Panc1 (cell line): ENCODE results near the gene AHR. TPM values are rescaled to one million over a fixed set of nuclear protein-coding genes. Genes with fewer than 3 reads are reported as not detected.

Experiments
- ATAC-seq: fragments of 200-7000 bp; cut with Tn5 transposase; 2 replicates; pipeline ENCODE4 v1.9.1; 2020; ENCODE audit warnings: mild to moderate bottlenecking, moderate library complexity
- BruUV-seq: library from RNA; stranded (reverse); fragments of 400-500 nt; replicated peaks from 2 replicates; lab custom pipeline; 2021; lab: Mats Ljungman, UMichigan
- CTCF ChIA-PET: fragments of 300-600 bp; sonication (Branson Sonifier 250); formaldehyde crosslinking; loops from one replicate; lab custom pipeline; 2022; ENCODE audit warnings: antibody characterized with exemption; lab: Charles Lee
- POLR2A ChIA-PET: fragments of 300-600 bp; sonication (Branson Sonifier 250); formaldehyde crosslinking; loops from one replicate; lab custom pipeline; 2022; ENCODE audit warnings: antibody characterized with exemption; lab: Charles Lee
- DNase-seq: peaks from one replicate; pipeline ENCODE4 v3.0.0-alpha.2; 2010; ENCODE audit warnings: low read depth, low spot score
- H3K27ac ChIP-seq: 2 replicates; pipeline ENCODE4 v1.5.1; 2011; ENCODE audit warnings: mild to moderate bottlenecking, low read length, inconsistent platforms
- H3K27me3 ChIP-seq: fragments of 200-500 bp; sonication (Bioruptor generic); 2 replicates; pipeline ENCODE4 v1.6.0; 2014; ENCODE audit warnings: low read length, inconsistent platforms; ENCODE audit not compliant: control insufficient read depth, insufficient read depth
- H3K36me3 ChIP-seq: fragments of 200-500 bp; sonication (Bioruptor generic); 2 replicates; pipeline ENCODE4 v1.5.1; 2014; ENCODE audit warnings: inconsistent platforms, mild to moderate bottlenecking, low read length, moderate library complexity; ENCODE audit not compliant: control insufficient read depth, insufficient read depth
- H3K4me1 ChIP-seq: 2 replicates; pipeline ENCODE4 v1.5.1; 2011; ENCODE audit warnings: inconsistent platforms, mild to moderate bottlenecking, low read length, moderate library complexity; ENCODE audit not compliant: control insufficient read depth, insufficient read depth
- H3K4me3 ChIP-seq, 2 experiments: 2 replicates each; pipeline ENCODE4 v1.5.1; 2011 to 2012; ENCODE audit warnings: low read depth in 2 of 2, low read length in 2 of 2, mild to moderate bottlenecking in 2 of 2, inconsistent platforms in 1 of 2, moderate library complexity in 1 of 2
- H3K9me3 ChIP-seq: fragments of 200-500 bp; sonication (Bioruptor generic); 2 replicates; pipeline ENCODE4 v1.5.1; 2014; ENCODE audit warnings: low read depth, mild to moderate bottlenecking, inconsistent platforms, low read length, moderate library complexity; ENCODE audit not compliant: control insufficient read depth, insufficient read depth
- POLR2AphosphoS5 ChIP-seq: IDR thresholded peaks from 2 replicates; pipeline ENCODE4 v1.6.1; 2012; ENCODE audit warnings: mild to moderate bottlenecking, low read depth, low read length, moderate library complexity
- SIN3A ChIP-seq: IDR thresholded peaks from 2 replicates; pipeline ENCODE4 v1.6.1; 2012; ENCODE audit warnings: low read depth, mild to moderate bottlenecking, low read length, moderate library complexity, borderline replicate concordance; ENCODE audit not compliant: insufficient read depth
- TCF7L2 ChIP-seq: IDR thresholded peaks from 2 replicates; pipeline ENCODE4 v1.6.1; 2011; ENCODE audit warnings: mild to moderate bottlenecking, low read depth, low read length, inconsistent platforms
- in situ Hi-C: cut with HindIII; loops from 2 replicates; pipeline ENCODE4 v1.10.0; 2016; ENCODE audit warnings: low sequenced_read_pairs, low pct_unique_long_range_greater_than_20kb
- intact Hi-C: fragments of 100-400 bp; cut with micrococcal nuclease; formaldehyde crosslinking; loops from one replicate; pipeline ENCODE4 v1.10.0; 2022; ENCODE audit not compliant: unreplicated experiment
- total RNA-seq: library from RNA; stranded (reverse); gene quantifications from one replicate; pipeline ENCODE4 v1.2.1, GENCODE V29; 2021; ENCODE audit not compliant: unreplicated experiment
- TF ChIP-seq, protein P1 (sequence below): fragments of 450-650 bp; IDR thresholded peaks from 2 replicates; pipeline ENCODE4 v1.5.1; 2017; ENCODE audit warnings: mild to moderate bottlenecking
- TF ChIP-seq, protein P2 (sequence below), 2 experiments: IDR thresholded peaks; 2 replicates each; pipeline ENCODE4 v1.6.1; 2011 to 2012; ENCODE audit warnings: low read depth in 2 of 2, control low read depth in 1 of 2, low read length in 1 of 2, mild to moderate bottlenecking in 1 of 2, moderate library complexity in 1 of 2; ENCODE audit not compliant: insufficient read depth in 1 of 2

AHR gene
- total RNA-seq, 1 experiment from 2014 or later: 36.6 TPM

DNA sequence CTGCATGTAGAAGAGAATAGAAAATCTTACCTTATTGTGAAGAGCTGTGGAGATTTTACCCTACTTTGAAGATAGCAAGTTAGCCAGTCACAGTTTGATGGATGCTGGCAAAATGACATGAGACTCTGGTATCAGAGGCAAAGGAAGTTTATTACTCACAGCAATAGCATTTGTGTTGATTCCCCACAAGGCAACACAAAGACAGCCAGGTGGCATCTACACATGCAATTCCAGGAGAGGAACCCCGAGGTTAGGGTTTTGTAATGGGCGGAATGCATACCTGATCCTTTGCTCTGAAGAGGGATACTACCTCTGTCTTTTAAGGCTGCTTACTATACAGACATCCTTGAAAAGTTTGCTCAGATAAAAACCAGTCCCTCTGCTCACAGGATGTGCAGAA is 59.5 kb downstream of the AHR start:
- Histone ChIP-seq H3K4me1 (no peaks in the 10 kb centered on the region), H3K9me3 (no peaks in the 10 kb centered on the region), H3K4me3 (no peak overlapping the region), H3K27ac (no peak overlapping the region), H3K27me3 (no peaks in the 10 kb centered on the region), H3K36me3 (no peaks in the 10 kb centered on the region)
- in situ Hi-C loops: no loop called here
- BruUV-seq: no TSS peak
- intact Hi-C loops: no loop called here
- CTCF ChIA-PET: no interaction called here
- DNase-seq: no peak
- TF ChIP-seq TCF7L2 (no peak), SIN3A (no peak), POLR2AphosphoS5 (no peak)
- TF ChIP-seq, protein P1, sequence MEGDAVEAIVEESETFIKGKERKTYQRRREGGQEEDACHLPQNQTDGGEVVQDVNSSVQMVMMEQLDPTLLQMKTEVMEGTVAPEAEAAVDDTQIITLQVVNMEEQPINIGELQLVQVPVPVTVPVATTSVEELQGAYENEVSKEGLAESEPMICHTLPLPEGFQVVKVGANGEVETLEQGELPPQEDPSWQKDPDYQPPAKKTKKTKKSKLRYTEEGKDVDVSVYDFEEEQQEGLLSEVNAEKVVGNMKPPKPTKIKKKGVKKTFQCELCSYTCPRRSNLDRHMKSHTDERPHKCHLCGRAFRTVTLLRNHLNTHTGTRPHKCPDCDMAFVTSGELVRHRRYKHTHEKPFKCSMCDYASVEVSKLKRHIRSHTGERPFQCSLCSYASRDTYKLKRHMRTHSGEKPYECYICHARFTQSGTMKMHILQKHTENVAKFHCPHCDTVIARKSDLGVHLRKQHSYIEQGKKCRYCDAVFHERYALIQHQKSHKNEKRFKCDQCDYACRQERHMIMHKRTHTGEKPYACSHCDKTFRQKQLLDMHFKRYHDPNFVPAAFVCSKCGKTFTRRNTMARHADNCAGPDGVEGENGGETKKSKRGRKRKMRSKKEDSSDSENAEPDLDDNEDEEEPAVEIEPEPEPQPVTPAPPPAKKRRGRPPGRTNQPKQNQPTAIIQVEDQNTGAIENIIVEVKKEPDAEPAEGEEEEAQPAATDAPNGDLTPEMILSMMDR: no peak
- TF ChIP-seq, protein P2, sequence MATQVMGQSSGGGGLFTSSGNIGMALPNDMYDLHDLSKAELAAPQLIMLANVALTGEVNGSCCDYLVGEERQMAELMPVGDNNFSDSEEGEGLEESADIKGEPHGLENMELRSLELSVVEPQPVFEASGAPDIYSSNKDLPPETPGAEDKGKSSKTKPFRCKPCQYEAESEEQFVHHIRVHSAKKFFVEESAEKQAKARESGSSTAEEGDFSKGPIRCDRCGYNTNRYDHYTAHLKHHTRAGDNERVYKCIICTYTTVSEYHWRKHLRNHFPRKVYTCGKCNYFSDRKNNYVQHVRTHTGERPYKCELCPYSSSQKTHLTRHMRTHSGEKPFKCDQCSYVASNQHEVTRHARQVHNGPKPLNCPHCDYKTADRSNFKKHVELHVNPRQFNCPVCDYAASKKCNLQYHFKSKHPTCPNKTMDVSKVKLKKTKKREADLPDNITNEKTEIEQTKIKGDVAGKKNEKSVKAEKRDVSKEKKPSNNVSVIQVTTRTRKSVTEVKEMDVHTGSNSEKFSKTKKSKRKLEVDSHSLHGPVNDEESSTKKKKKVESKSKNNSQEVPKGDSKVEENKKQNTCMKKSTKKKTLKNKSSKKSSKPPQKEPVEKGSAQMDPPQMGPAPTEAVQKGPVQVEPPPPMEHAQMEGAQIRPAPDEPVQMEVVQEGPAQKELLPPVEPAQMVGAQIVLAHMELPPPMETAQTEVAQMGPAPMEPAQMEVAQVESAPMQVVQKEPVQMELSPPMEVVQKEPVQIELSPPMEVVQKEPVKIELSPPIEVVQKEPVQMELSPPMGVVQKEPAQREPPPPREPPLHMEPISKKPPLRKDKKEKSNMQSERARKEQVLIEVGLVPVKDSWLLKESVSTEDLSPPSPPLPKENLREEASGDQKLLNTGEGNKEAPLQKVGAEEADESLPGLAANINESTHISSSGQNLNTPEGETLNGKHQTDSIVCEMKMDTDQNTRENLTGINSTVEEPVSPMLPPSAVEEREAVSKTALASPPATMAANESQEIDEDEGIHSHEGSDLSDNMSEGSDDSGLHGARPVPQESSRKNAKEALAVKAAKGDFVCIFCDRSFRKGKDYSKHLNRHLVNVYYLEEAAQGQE (IDR thresholded peaks at IDR 0.05; ENCODE audit: insufficient read depth in 1 of 2, low read depth in 2 of 2, low read length in 1 of 2): no peak
- POLR2A ChIA-PET: no interaction called here
- no peak for ATAC-seq

DNA sequence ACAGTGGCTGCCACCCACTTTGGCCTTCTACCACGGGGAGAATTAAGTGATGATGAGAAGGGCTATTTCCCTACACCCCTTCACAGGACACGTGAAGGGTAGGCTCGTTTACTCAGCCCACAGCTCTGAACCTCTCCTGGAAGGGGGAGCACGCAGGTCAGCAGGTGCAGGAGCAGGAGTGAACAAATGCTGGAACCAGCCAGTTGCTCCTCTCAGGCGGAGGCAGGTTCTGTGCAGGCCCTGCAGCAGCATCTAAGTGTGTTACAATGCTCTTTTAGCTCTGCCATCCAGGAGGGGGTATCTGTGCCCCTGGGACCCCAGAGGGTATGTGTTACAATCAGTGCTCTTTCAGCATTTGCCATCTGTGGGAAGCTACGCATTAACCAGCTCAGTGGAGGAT is 61.2 kb downstream of the AHR start:
- BruUV-seq: no TSS peak
- H3K36me3 ChIP-seq: no peaks in the 10 kb centered on the region
- ATAC-seq (no peak), DNase-seq (no peak)
- no peaks in the 10 kb centered on the region for H3K9me3 ChIP-seq
- H3K27me3 ChIP-seq: no peaks in the 10 kb centered on the region
- POLR2A ChIA-PET: no interaction called here
- CTCF ChIA-PET: no interaction called here
- in situ Hi-C loops: no loop called here
- TF ChIP-seq POLR2AphosphoS5: no peak
- no peak for TF ChIP-seq SIN3A
- no peak for TF ChIP-seq TCF7L2
- TF ChIP-seq, protein P2 (IDR thresholded peaks at IDR 0.05; ENCODE audit: insufficient read depth in 1 of 2, low read depth in 2 of 2, low read length in 1 of 2): no peak
- TF ChIP-seq, protein P1: no peak
- no peak overlapping the region for H3K27ac ChIP-seq
- no peaks in the 10 kb centered on the region for H3K4me1 ChIP-seq
- intact Hi-C loops: no loop called here
- H3K4me3 ChIP-seq: no peak overlapping the region
